Urinary bladder (tissue), 4 donors: ENCODE results near the gene DISC1. TPM values are rescaled to one million over a fixed set of nuclear protein-coding genes. Genes with fewer than 3 reads are reported as not detected.
"Not testable (repeated sequence)": the region's sequence is repeated elsewhere in the genome, so short reads cannot be mapped to it uniquely, and the experiment has no call there.

Experiments used
- DNase-seq: peaks from one replicate; pipeline ENCODE4 v3.0.0-alpha.2; 2015; ENCODE audit errors: extremely low spot score
- H3K27ac ChIP-seq: one replicate; pipeline ENCODE4 v1.5.1; 2013; ENCODE audit warnings: low read depth, mild to moderate bottlenecking, moderate library complexity
- H3K36me3 ChIP-seq: one replicate; pipeline ENCODE4 v1.6.1; 2013; ENCODE audit warnings: mild to moderate bottlenecking, moderate library complexity; ENCODE audit not compliant: insufficient read depth
- H3K4me1 ChIP-seq: one replicate; pipeline ENCODE4 v1.6.1; 2013; ENCODE audit warnings: mild to moderate bottlenecking, moderate library complexity; ENCODE audit not compliant: insufficient read depth
- H3K4me3 ChIP-seq: one replicate; pipeline ENCODE4 v1.5.1; 2013; ENCODE audit warnings: low read depth, low read length
- WGBS: extraction: QIAGEN DNeasy Blood & Tissue Kit; methylation state at CpG from one replicate; pipeline ENCODE4 v1.1.7; 2013; 5-methylcytosine and 5-hydroxymethylcytosine counted together
- polyA plus RNA-seq: library from polyadenylated mRNA; stranded (reverse); fragments of 200-250 nt; gene quantifications from one replicate; pipeline ENCODE4 v1.2.3, GENCODE V29; 2013
- total RNA-seq: library from RNA; depleted of rRNA; stranded (reverse); fragments of >200 nt; gene quantifications from one replicate; pipeline ENCODE4 v1.2.3, GENCODE V29; 2014
- donor health status: healthy with polysubstance abuse.
- donor health status: healthy.

DISC1 gene
- total and polyA plus RNA-seq, 2 donors = 1.6 to 32.0 TPM

DNA sequence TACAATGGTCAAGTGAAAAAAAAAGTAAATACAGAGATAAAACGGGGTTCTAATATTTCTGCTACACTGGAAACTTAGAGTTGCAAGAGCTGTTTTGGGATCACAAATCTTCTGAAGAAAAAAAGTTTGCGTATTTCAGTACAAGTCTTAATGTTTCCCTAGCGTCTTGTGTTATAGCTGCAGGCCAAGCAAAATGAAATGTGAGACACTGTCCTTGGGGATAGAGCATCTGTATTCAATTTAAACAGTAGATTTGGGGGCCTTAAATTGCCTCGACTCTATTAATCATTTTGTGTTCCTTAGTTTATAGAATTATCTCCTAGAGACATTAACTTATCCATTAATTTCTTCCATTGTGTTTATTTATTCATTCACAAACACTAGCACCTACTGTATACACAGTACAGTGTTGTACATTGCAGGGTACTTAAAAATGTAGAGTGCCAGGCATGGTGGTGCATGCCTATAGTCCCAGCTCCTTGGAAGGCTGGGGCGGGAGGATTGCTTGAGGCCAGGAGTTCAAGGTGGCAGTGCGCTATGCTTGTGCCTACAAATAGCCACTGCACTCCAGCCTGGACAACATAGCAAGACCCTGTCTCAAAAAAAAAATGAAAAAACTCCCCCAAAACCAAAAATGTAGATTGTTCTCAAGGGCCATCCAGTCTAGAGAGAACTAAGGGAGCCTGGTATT lies 7.9 kb downstream of the DISC1 start:
- H3K4me3 ChIP-seq = no peak overlapping the region
- DNase-seq = peak; percentile 33
- no peak overlapping the region for H3K27ac ChIP-seq
- H3K4me1 ChIP-seq = no peaks in the 10 kb centered on the region
- no peaks in the 10 kb centered on the region for H3K36me3 ChIP-seq
- 71% methylated on average over 6 of the region's 6 CpGs for WGBS

DNA sequence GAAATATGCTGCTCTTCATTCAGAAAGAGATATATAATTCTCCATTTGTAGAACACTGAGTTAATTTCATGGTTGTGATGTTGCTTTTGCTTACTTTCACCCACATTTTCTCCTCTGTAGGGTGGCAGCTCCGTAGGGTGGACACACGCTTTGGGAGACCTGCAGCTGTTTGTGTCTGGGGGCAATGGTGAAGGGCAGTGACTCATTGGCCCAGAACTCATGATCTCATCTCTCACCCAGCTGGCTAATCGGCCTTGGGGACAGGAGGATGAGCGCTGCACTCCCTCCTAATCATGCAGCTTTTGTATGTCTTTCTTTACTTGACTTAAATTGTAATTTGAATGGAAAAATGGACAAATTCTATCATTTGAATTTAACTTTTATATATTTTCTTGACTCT lies 9.6 kb downstream of the DISC1 start:
- Histone ChIP-seq H3K36me3 (no peaks in the 10 kb centered on the region), H3K4me1 (no peaks in the 10 kb centered on the region), H3K4me3 (no peak overlapping the region), H3K27ac (no peak overlapping the region)
- WGBS = 62% methylated on average over 4 of the region's 4 CpGs
- no peak for DNase-seq

DNA sequence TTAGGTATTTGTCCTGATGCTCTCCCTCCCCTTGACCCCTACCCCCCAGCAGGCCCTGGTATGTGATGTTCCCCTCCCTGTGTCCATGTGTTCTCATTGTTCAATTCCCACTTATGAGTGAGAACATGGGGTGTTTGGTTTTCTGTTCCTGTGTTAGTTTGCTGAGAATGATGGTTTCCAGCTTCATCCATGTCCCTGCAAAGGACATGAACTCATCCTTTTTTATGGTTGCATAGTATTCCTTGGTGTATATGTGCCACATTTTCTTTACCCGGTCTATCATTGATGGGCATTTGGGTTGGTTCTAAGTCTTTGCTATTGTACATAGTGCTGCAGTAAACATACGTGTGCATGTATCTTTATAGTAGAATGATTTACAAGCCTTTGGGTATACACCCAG lies 10.3 kb downstream of the DISC1 start:
- not testable (repeated sequence) for H3K4me3 ChIP-seq, H3K4me1 ChIP-seq, H3K27ac ChIP-seq, H3K36me3 ChIP-seq, DNase-seq
- WGBS = 99% methylated on average over 2 of the region's 2 CpGs

DNA sequence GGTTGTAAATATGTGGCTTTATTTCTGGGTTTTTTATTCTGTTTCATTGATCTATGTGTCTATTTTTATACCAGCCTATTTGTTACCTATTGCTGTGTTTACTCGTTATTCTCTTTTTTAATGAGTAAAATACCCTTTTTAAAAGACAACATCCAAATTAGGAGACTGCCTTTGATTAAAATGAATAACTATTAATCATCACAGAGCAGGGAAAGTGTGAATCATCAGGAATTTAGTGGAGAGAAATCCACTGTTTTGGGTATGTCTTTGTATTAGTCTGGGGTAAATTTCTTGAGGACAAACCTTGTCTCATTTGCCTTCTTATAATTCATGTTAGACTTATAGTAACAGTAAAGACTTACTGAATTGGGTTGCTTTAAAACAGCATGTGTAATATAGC lies 12.1 kb downstream of the DISC1 start:
- no peak for DNase-seq
- Histone ChIP-seq H3K4me3 (no peak overlapping the region), H3K4me1 (no peaks in the 10 kb centered on the region), H3K36me3 (no peaks in the 10 kb centered on the region), H3K27ac (no peak overlapping the region)
- WGBS = 96% methylated on average over 1 of the region's 1 CpG

DNA sequence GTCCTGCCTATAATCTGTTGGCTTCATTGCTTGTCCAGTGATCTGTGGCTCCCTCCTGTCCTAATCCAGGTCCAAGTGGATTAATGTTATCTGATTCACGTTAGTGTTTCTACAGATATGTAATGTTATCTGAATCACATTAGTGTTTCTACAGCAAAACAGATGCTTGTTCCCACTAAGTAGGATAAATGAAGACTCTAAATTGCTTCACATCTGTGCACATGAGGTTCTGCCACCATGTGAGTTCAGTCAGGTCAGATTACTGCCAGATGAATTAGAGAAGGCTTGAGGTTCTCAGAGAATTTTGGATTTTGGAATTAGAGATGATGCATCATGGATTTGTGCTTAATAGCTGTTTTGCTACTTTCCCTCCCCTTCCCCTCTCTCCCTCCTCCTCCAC lies 13.2 kb downstream of the DISC1 start:
- H3K4me1 ChIP-seq = no peaks in the 10 kb centered on the region
- no peak for DNase-seq
- WGBS = 25% methylated on average over 1 of the region's 1 CpG
- H3K36me3 ChIP-seq = no peaks in the 10 kb centered on the region
- no peak overlapping the region for H3K4me3 ChIP-seq
- H3K27ac ChIP-seq = no peak overlapping the region

DNA sequence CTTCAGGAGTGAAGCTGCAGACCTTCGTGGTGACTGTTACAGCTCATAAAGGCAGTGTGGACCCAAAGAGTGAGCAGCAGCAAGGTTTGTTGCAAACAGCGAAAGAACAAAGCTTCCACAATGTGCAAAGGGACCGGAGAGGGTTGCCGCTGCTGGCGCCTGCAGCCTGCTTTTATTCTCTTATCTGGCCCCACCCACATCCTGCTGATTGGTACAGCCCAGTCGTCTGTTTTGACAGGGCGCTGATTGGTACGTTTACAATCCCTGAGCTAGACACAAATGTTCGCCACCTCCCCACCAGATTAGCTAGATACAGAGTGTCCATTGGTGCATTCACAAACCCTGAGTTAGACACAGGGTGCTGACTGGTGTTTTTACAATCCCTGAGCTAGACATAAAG lies 14.9 kb downstream of the DISC1 start:
- not testable (repeated sequence) for H3K4me3 ChIP-seq, H3K4me1 ChIP-seq, DNase-seq, H3K36me3 ChIP-seq, H3K27ac ChIP-seq
- WGBS = 89% methylated on average over 9 of the region's 9 CpGs

DNA sequence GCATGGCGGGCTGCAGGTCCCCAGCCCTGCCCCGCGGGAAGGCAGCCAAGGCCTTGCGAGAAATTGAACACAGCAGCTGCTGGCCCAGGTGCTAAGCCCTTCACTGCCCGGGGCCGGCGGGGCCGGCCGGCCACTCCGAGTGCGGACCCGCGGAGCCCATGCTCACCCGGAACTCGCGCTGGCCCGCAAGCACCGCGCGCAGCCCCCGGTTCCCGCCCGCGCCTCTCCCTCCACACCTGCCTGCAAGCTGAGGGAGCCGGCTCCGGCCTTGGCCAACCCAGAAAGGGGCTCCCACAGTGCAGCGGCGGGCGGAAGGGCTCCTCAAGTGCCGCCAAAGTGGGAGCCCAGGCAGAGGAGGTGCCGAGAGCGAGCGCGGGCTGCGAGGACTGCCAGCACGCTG lies 15.5 kb downstream of the DISC1 start:
- DNase-seq, H3K4me3 ChIP-seq, H3K27ac ChIP-seq, H3K36me3 ChIP-seq, H3K4me1 ChIP-seq: not testable (repeated sequence)
- 98% methylated on average over 35 of the region's 36 CpGs for WGBS

DNA sequence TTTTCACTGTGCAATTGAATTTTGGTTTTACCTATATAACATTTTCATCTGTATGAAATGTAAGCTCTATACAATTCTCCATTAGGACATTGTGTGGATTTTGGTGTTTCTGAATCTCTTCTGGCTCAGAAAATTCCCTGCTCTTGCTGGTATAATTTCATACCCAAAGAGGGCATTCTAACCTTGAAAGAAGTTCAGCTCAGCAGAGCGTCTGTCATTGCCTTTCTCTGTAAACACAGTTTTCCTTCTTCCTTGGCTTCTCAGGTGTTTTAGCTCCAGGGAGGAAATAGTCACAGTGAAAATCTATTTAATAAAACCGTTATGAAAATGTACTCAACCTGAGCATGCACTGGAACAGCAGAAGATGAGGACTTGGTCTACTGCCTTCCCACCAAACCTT lies 16.0 kb downstream of the DISC1 start:
- Histone ChIP-seq H3K27ac (no peak overlapping the region), H3K4me1 (no peaks in the 10 kb centered on the region), H3K36me3 (no peaks in the 10 kb centered on the region), H3K4me3 (no peak overlapping the region)
- WGBS = 55% methylated on average over 2 of the region's 2 CpGs
- DNase-seq = no peak

DNA sequence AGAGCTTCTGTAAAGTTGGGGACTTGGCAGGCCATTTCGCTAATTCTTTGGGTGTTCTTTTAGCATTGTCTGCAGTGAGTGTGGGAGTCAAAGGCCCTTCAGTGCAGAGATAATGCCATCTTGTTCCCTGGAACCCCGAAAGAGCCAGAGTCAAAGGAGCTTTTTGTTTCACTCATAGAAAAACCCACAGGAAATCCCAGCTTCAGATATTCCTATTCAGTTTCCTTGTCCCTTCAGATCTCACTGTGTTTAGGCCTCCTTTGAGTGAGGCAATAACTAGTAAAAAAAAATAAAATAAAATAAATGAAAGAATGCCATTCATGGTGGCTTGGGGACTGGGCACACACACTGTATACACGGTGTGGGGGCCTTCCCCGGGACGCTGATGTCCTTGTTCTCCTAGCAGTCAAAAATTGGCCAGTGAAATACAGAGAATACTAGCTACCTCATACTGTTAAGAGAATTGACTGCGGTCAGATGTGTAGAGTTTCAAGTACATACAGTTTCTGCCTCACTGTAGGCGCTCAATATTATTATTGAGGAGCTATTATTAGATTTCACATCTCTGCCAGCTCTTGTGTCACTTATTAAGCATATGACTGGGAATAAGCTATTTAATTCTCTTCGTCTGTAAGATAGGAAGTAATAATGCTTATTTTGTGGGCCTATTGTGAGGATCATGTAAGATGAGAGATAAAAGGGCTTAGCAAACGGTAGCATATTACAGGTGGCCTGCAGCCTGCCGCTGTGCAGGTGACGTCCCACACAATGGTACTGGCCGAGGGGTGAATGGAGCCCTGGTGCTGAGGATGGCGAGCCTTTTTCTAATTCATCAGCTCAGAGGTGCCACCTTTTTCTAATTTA lies 16.7 kb downstream of the DISC1 start:
- H3K4me1 ChIP-seq = no peaks in the 10 kb centered on the region
- H3K36me3 ChIP-seq = no peaks in the 10 kb centered on the region
- 81% methylated on average over 13 of the region's 13 CpGs for WGBS
- H3K4me3 ChIP-seq = no peak overlapping the region
- H3K27ac ChIP-seq = no peak overlapping the region
- DNase-seq = no peak

DNA sequence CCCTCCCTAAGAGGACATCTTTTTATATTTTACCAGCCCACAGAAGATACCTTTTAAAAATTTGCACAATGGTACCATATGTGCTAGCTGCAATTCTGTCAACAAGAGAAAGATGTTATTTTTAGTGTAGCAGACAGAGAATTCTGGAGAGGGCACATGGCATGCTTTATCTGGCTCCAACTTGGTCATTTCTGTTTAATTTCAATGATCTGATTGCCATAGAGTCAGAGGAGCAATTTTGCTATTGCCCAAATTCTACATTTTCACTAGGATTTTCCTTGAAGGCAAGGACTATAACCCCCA lies 17.3 kb downstream of the DISC1 start:
- Histone ChIP-seq H3K36me3 (no peaks in the 10 kb centered on the region), H3K4me3 (no peak overlapping the region), H3K4me1 (no peaks in the 10 kb centered on the region), H3K27ac (no peak overlapping the region)
- no peak for DNase-seq

DNA sequence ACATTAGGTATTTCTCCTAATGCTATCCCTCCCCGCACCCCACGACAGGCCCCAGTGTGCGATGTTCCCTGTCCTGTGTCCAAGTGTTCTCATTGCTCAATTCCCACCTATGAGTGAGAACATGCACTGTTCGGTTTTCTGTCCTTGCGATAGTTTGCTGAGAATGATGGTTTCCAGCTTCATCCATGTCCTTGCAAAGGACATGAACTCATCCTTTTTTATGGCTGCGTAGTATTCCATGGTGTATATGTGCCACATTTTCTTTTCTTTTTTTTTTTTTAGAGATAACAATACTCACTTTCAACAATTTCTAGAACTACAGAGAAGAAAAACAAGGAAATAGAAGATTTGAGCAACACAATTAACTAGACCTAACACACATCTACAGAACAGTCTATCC lies 19.0 kb downstream of the DISC1 start:
- H3K36me3 ChIP-seq, H3K4me1 ChIP-seq, DNase-seq, H3K4me3 ChIP-seq, H3K27ac ChIP-seq: not testable (repeated sequence)
- 97% methylated on average over 6 of the region's 6 CpGs for WGBS

DNA sequence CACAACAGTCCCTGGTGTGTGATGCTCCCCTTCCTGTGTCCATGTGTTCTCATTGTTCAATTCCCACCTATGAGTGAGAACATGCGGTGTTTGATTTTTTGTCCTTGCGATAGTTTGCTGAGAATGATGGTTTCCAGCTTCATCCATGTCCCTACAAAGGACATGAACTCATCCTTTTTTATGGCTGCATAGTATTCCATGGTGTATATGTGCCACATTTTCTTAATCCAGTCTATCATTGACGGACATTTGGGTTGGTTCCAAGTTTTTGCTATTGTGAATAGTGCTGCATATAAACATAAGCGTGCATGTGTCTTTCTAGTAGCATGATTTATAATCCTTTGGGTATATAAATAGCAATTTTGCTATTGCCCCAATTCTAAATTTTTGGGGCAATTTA lies 19.6 kb downstream of the DISC1 start:
- 90% methylated on average over 3 of the region's 4 CpGs for WGBS

DNA sequence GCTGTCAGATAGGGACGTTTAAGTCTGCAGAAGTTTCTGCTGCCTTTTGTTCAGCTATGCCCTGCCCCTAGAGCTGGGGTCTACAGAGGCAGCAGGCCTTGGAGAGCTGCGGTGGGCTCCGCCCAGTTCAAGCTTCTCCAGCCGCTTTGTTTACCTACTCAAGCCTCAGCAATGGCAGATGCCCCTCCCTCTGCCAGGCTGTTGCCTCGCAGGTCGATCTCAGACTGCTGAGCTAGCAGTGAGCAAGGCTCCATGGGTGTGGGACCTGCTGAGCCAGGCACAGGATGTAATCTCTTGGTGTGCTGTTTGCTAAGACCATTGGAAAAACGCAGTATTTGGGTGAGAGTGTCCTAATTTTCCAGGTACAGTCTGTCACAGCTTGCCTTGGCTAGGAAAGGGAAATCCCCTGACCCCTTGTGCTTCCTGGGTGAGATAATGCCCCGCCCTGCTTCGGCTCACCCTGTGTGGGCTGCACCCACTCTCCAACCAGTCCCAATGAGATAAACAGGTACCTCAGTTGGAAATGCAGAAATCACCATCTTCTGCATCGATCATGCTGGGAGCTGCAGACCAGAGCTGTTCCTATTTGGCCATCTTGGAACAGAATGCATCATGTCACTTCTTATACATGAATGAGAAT lies 25.2 kb downstream of the DISC1 start:
- DNase-seq, H3K36me3 ChIP-seq, H3K4me1 ChIP-seq, H3K4me3 ChIP-seq, H3K27ac ChIP-seq: not testable (repeated sequence)
- WGBS = 65% methylated on average over 10 of the region's 10 CpGs

More for the DNA sequence above, 19.6 kb downstream of the DISC1 start:
- not testable (repeated sequence) for H3K4me1 ChIP-seq, H3K4me3 ChIP-seq, DNase-seq, H3K36me3 ChIP-seq, H3K27ac ChIP-seq

DNA sequence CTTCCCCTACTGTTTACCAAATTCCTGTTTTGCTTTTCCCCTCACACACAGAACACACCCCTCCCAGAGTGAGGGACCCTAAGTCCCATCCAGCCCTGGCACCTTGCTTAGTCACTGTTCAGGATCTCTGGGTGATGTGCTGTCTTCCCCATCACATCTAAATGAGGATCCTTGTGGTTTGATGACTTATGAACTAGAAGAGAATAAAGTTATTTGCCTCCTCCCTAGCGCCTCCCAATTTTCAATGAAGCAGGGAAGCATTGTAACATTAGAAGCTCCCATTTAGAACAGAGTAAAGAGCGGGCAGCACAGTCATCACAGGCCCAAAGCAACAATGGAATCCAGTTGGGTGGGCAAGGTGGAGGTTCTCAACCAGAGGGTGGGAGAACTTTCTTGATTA lies 27.0 kb downstream of the DISC1 start:
- H3K36me3 ChIP-seq = no peaks in the 10 kb centered on the region
- DNase-seq = no peak
- no peak overlapping the region for H3K27ac ChIP-seq
- H3K4me3 ChIP-seq = no peak overlapping the region
- 96% methylated on average over 2 of the region's 2 CpGs for WGBS
- no peaks in the 10 kb centered on the region for H3K4me1 ChIP-seq
